ENCODE data around the gene RBP2. TPM values are rescaled to one million over a fixed set of nuclear protein-coding genes. Genes with fewer than 3 reads are reported as not detected.
A peak's percentile ranks its signal among the peaks of the same experiment; 100 is the strongest.

The RBP2 gene
- total RNA-seq, 1 donor from 2014 or later = not detected

- Histone ChIP-seq H3K27ac (no peak overlapping the region), H3K79me2 (ENCODE audit: low read depth) (no peaks in the 10 kb centered on the region), H3K4me1 (peaks cover 6% of the 10 kb centered on the region), H3K9me3 (ENCODE audit: low read depth) (no peaks in the 10 kb centered on the region), H3K9ac (no peak overlapping the region), H3K4me2 (no peak overlapping the region), H2AFZ (replicated peaks) (no peak overlapping the region), H3F3A (ENCODE audit: low read depth) (peaks cover 3% of the 10 kb centered on the region), H4K20me1 (ENCODE audit: low read depth) (no peaks in the 10 kb centered on the region), H3K4me3 (no peak overlapping the region), H3K27me3 (no peaks in the 10 kb centered on the region), H3K36me3 (no peaks in the 10 kb centered on the region)
- Mint-ChIP-seq H3K9me3 (peaks cover 18% of the 10 kb centered on the region), H3K4me1 (peaks cover 2% of the 10 kb centered on the region), H3K27me3 (ENCODE audit: insufficient read depth, low read depth) (no peaks in the 10 kb centered on the region), H3K4me3 (no peak overlapping the region), H3K36me3 (peaks cover 14% of the 10 kb centered on the region), H3K27ac (no peak overlapping the region)
- TF ChIP-seq CTCF (IDR thresholded peaks at IDR 0.05) (no peak), EZH2phosphoT487 (IDR thresholded peaks at IDR 0.05) (no peak), EZH2 (IDR thresholded peaks at IDR 0.05) (no peak)
- DNase-seq (ENCODE audit: low spot score) = no peak
These were observed 17.6 kb upstream of the RBP2 start for GRCh38 chr3:139493826-139494385.

- Histone ChIP-seq H3K9me3 (ENCODE audit: low read depth) (no peaks in the 10 kb centered on the region), H3K4me2 (no peak overlapping the region), H3K27ac (no peak overlapping the region), H3K79me2 (ENCODE audit: low read depth) (no peaks in the 10 kb centered on the region), H2AFZ (replicated peaks) (no peak overlapping the region), H4K20me1 (ENCODE audit: low read depth) (no peaks in the 10 kb centered on the region), H3K36me3 (no peaks in the 10 kb centered on the region), H3K4me1 (peaks cover 6% of the 10 kb centered on the region), H3K27me3 (no peaks in the 10 kb centered on the region), H3K9ac (no peak overlapping the region), H3K4me3 (no peak overlapping the region), H3F3A (ENCODE audit: low read depth) (peaks cover 2% of the 10 kb centered on the region)
- TF ChIP-seq EZH2 (IDR thresholded peaks at IDR 0.05) (no peak), CTCF (IDR thresholded peaks at IDR 0.05) (no peak), EZH2phosphoT487 (IDR thresholded peaks at IDR 0.05) (no peak)
- peaks cover 2% of the 10 kb centered on the region for H3K4me1 Mint-ChIP-seq
- peak; percentile 14 for DNase-seq (ENCODE audit: low spot score)
- H3K36me3 Mint-ChIP-seq = peaks cover 14% of the 10 kb centered on the region
- no peak overlapping the region for H3K4me3 Mint-ChIP-seq
- no peaks in the 10 kb centered on the region for H3K27me3 Mint-ChIP-seq (ENCODE audit: insufficient read depth, low read depth)
- no peak overlapping the region for H3K27ac Mint-ChIP-seq
- peaks cover 19% of the 10 kb centered on the region for H3K9me3 Mint-ChIP-seq
These were observed 15.7 kb upstream of the RBP2 start for GRCh38 chr3:139491966-139492365.

- Histone ChIP-seq H3K4me2 (no peak overlapping the region), H3K27ac (no peak overlapping the region), H3K9ac (no peak overlapping the region), H3K4me1 (peaks cover 6% of the 10 kb centered on the region), H3F3A (ENCODE audit: low read depth) (no peaks in the 10 kb centered on the region), H3K36me3 (no peaks in the 10 kb centered on the region), H4K20me1 (ENCODE audit: low read depth) (no peaks in the 10 kb centered on the region), H3K27me3 (no peaks in the 10 kb centered on the region), H3K9me3 (ENCODE audit: low read depth) (no peaks in the 10 kb centered on the region), H3K4me3 (no peak overlapping the region), H2AFZ (replicated peaks) (no peak overlapping the region), H3K79me2 (ENCODE audit: low read depth) (no peaks in the 10 kb centered on the region)
- H3K4me1 Mint-ChIP-seq = peaks cover 2% of the 10 kb centered on the region
- H3K27ac Mint-ChIP-seq = no peak overlapping the region
- TF ChIP-seq EZH2phosphoT487 (IDR thresholded peaks at IDR 0.05) (no peak), EZH2 (IDR thresholded peaks at IDR 0.05) (no peak), CTCF (IDR thresholded peaks at IDR 0.05) (no peak)
- peaks cover 14% of the 10 kb centered on the region for H3K36me3 Mint-ChIP-seq
- H3K9me3 Mint-ChIP-seq = peaks cover 15% of the 10 kb centered on the region
- no peaks in the 10 kb centered on the region for H3K27me3 Mint-ChIP-seq (ENCODE audit: insufficient read depth, low read depth)
- H3K4me3 Mint-ChIP-seq = no peak overlapping the region
- no peak for DNase-seq (ENCODE audit: low spot score)
These were observed 14.8 kb upstream of the RBP2 start for GRCh38 chr3:139491027-139491700.
